Dendritic cell treated with granulocyte-macrophage colony-stimulating factor and Interleukin-4, amounts not matched to agents 40 ng/mL and 50 ng/mL, for 4 days (primary cell): ENCODE results near the gene PHOX2A.
"Not testable (repeated sequence)": the region's sequence is repeated elsewhere in the genome, so short reads cannot be mapped to it uniquely, and the experiment has no call there.

Experiments
- H3K27ac Mint-ChIP-seq: one replicate; pipeline ENCODE4 v1.8.0; 2022; ENCODE audit warnings: mild to moderate bottlenecking, mixed read lengths
- H3K27me3 Mint-ChIP-seq: one replicate; pipeline ENCODE4 v1.8.0; 2022; ENCODE audit warnings: mild to moderate bottlenecking, mixed read lengths
- H3K36me3 Mint-ChIP-seq: one replicate; pipeline ENCODE4 v1.8.0; 2022; ENCODE audit warnings: low read depth, mixed read lengths
- H3K4me1 Mint-ChIP-seq: one replicate; pipeline ENCODE4 v1.8.0; 2022; ENCODE audit warnings: low read depth, mixed read lengths
- H3K4me3 Mint-ChIP-seq: one replicate; pipeline ENCODE4 v1.8.0; 2022; ENCODE audit warnings: mild to moderate bottlenecking, moderate library complexity, mixed read lengths
- H3K9me3 Mint-ChIP-seq: one replicate; pipeline ENCODE4 v1.8.0; 2022; ENCODE audit warnings: mixed read lengths
- intact Hi-C: fragments of 100-400 bp; cut with micrococcal nuclease; formaldehyde crosslinking; loops from one replicate; pipeline ENCODE4 v1.15.0; 2022

Gene PHOX2A

GRCh38 chr11:72244060-72244360 is at the start of gene PHOX2A:
PHOX2A (minus strand) TSS chr11:72244176; CDS start chr11:72244004, 172 bp downstream.
- intact Hi-C loops: no loop called here
- Mint-ChIP-seq H3K4me1 (peaks cover 49% of the 10 kb centered on the region), H3K27ac (peak within 1 kb of the TSS; percentile 6), H3K9me3 (no peaks in the 10 kb centered on the region), H3K27me3 (peaks cover 47% of the 10 kb centered on the region), H3K4me3 (peak within 1 kb of the TSS; percentile 10), H3K36me3 (peaks cover 1% of the 10 kb centered on the region)

GRCh38 chr11:72293391-72293790 is 49.4 kb upstream of the PHOX2A start:
- Mint-ChIP-seq H3K4me3 (no peak overlapping the region), H3K9me3 (no peaks in the 10 kb centered on the region), H3K27me3 (no peaks in the 10 kb centered on the region), H3K27ac (peak overlapping the region; percentile 53), H3K4me1 (peaks cover 16% of the 10 kb centered on the region), H3K36me3 (peaks cover 51% of the 10 kb centered on the region)
- intact Hi-C loops: no loop called here

GRCh38 chr11:72292106-72292785 is 48.3 kb upstream of the PHOX2A start:
- Mint-ChIP-seq H3K36me3 (peaks cover 43% of the 10 kb centered on the region), H3K9me3 (no peaks in the 10 kb centered on the region), H3K4me3 (no peak overlapping the region), H3K27ac (no peak overlapping the region), H3K4me1 (peaks cover 16% of the 10 kb centered on the region), H3K27me3 (no peaks in the 10 kb centered on the region)
- intact Hi-C loops: no loop called here

GRCh38 chr11:72290741-72291140 is 46.8 kb upstream of the PHOX2A start:
- intact Hi-C loops: loop anchor here (2.0 kb wide), 1 partner anchor 124 kb away; no protein-coding TSS in a partner anchor
- H3K27ac Mint-ChIP-seq, H3K9me3 Mint-ChIP-seq, H3K4me3 Mint-ChIP-seq, H3K27me3 Mint-ChIP-seq: not testable (repeated sequence)
- peaks cover 16% of the 10 kb centered on the region for H3K4me1 Mint-ChIP-seq
- H3K36me3 Mint-ChIP-seq: peaks cover 32% of the 10 kb centered on the region

- intact Hi-C loops: no loop called here
- H3K36me3 Mint-ChIP-seq: peaks cover 2% of the 10 kb centered on the region
- H3K4me1 Mint-ChIP-seq: no peaks in the 10 kb centered on the region
- H3K27me3 Mint-ChIP-seq: peaks cover 27% of the 10 kb centered on the region
- no peak overlapping the region for H3K4me3 Mint-ChIP-seq
- no peak overlapping the region for H3K27ac Mint-ChIP-seq
- H3K9me3 Mint-ChIP-seq: no peaks in the 10 kb centered on the region
Observed at GRCh38 chr11:72287293-72287692, 43.3 kb upstream of the PHOX2A start.

GRCh38 chr11:72283947-72284346 is 40.0 kb upstream of the PHOX2A start:
- Mint-ChIP-seq H3K4me3 (no peak overlapping the region), H3K9me3 (no peaks in the 10 kb centered on the region), H3K36me3 (no peaks in the 10 kb centered on the region), H3K27ac (no peak overlapping the region), H3K27me3 (peaks cover 32% of the 10 kb centered on the region), H3K4me1 (peaks cover 6% of the 10 kb centered on the region)
- intact Hi-C loops: no loop called here

- H3K36me3 Mint-ChIP-seq: no peaks in the 10 kb centered on the region
- H3K4me1 Mint-ChIP-seq: peaks cover 6% of the 10 kb centered on the region
- no peaks in the 10 kb centered on the region for H3K9me3 Mint-ChIP-seq
- no peak overlapping the region for H3K4me3 Mint-ChIP-seq
- peaks cover 29% of the 10 kb centered on the region for H3K27me3 Mint-ChIP-seq
- no peak overlapping the region for H3K27ac Mint-ChIP-seq
- intact Hi-C loops: no loop called here
Observed at GRCh38 chr11:72280726-72281315, 36.8 kb upstream of the PHOX2A start.

GRCh38 chr11:72280037-72280436 is 36.1 kb upstream of the PHOX2A start:
- no peak overlapping the region for H3K27ac Mint-ChIP-seq

GRCh38 chr11:72278905-72279304 is 34.9 kb upstream of the PHOX2A start:
- Mint-ChIP-seq H3K27me3 (peaks cover 17% of the 10 kb centered on the region), H3K9me3 (no peaks in the 10 kb centered on the region), H3K27ac (no peak overlapping the region), H3K4me3 (no peak overlapping the region), H3K4me1 (peaks cover 10% of the 10 kb centered on the region), H3K36me3 (no peaks in the 10 kb centered on the region)
- intact Hi-C loops: no loop called here

More at GRCh38 chr11:72280037-72280436, 36.1 kb upstream of the PHOX2A start:
- no peaks in the 10 kb centered on the region for H3K9me3 Mint-ChIP-seq
- intact Hi-C loops: no loop called here
- H3K36me3 Mint-ChIP-seq: no peaks in the 10 kb centered on the region
- H3K27me3 Mint-ChIP-seq: peaks cover 27% of the 10 kb centered on the region
- peaks cover 6% of the 10 kb centered on the region for H3K4me1 Mint-ChIP-seq
- H3K4me3 Mint-ChIP-seq: no peak overlapping the region

GRCh38 chr11:72274435-72274834 is 30.5 kb upstream of the PHOX2A start:
- peaks cover 4% of the 10 kb centered on the region for H3K27me3 Mint-ChIP-seq
- intact Hi-C loops: no loop called here

GRCh38 chr11:72271980-72272379 is 28.0 kb upstream of the PHOX2A start:
- no peak overlapping the region for H3K27ac Mint-ChIP-seq
- intact Hi-C loops: no loop called here
- H3K27me3 Mint-ChIP-seq: no peaks in the 10 kb centered on the region
- H3K4me3 Mint-ChIP-seq: no peak overlapping the region
- H3K9me3 Mint-ChIP-seq: no peaks in the 10 kb centered on the region
- H3K4me1 Mint-ChIP-seq: peaks cover 30% of the 10 kb centered on the region
- no peaks in the 10 kb centered on the region for H3K36me3 Mint-ChIP-seq

More at GRCh38 chr11:72274435-72274834, 30.5 kb upstream of the PHOX2A start:
- Mint-ChIP-seq H3K4me1 (peaks cover 24% of the 10 kb centered on the region), H3K4me3 (no peak overlapping the region), H3K36me3 (no peaks in the 10 kb centered on the region), H3K9me3 (no peaks in the 10 kb centered on the region), H3K27ac (no peak overlapping the region)

GRCh38 chr11:72267956-72268617 is 24.1 kb upstream of the PHOX2A start:
- H3K27me3 Mint-ChIP-seq: no peaks in the 10 kb centered on the region
- H3K27ac Mint-ChIP-seq: no peak overlapping the region
- no peaks in the 10 kb centered on the region for H3K36me3 Mint-ChIP-seq
- intact Hi-C loops: no loop called here
- no peak overlapping the region for H3K4me3 Mint-ChIP-seq
- peaks cover 9% of the 10 kb centered on the region for H3K9me3 Mint-ChIP-seq
- peaks cover 25% of the 10 kb centered on the region for H3K4me1 Mint-ChIP-seq

GRCh38 chr11:72266960-72267359 is 23.0 kb upstream of the PHOX2A start:
- H3K27ac Mint-ChIP-seq, H3K36me3 Mint-ChIP-seq, intact Hi-C loops, H3K4me3 Mint-ChIP-seq, H3K27me3 Mint-ChIP-seq, H3K9me3 Mint-ChIP-seq: not testable (repeated sequence)
- H3K4me1 Mint-ChIP-seq: peaks cover 31% of the 10 kb centered on the region

- intact Hi-C loops: no loop called here
- Mint-ChIP-seq H3K27me3 (peaks cover 3% of the 10 kb centered on the region), H3K36me3 (no peaks in the 10 kb centered on the region), H3K4me1 (peaks cover 31% of the 10 kb centered on the region), H3K9me3 (peaks cover 9% of the 10 kb centered on the region), H3K27ac (no peak overlapping the region), H3K4me3 (no peak overlapping the region)
Observed at GRCh38 chr11:72265951-72266350, 22.0 kb upstream of the PHOX2A start.
